GM18517 (cell line): ENCODE results near the gene PCDHB13.
"Not testable (repeated sequence)": the region's sequence is repeated elsewhere in the genome, so short reads cannot be mapped to it uniquely, and the experiment has no call there.

Experiments used
- ATAC-seq: cut with Tn5 transposase; IDR thresholded peaks from one replicate; pipeline ENCODE4 v1.9.1; 2021; ENCODE audit warnings: mild to moderate bottlenecking, moderate library complexity; ENCODE audit not compliant: unreplicated experiment

The PCDHB13 gene

DNA sequence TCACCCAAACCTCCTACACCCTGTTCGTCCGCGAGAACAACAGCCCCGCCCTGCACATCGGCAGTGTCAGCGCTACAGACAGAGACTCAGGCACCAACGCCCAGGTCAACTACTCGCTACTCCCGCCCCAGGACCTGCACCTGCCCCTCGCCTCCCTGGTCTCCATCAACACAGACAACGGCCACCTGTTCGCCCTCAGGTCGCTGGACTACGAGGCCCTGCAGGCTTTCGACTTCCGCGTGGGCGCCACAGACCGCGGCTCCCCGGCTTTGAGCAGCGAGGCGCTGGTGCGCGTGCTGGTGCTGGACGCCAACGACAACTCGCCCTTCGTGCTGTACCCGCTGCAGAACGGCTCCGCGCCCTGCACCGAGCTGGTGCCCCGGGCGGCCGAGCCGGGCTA, 12.6 kb upstream of the PCDHB13 start:
- not testable (repeated sequence) for ATAC-seq

DNA sequence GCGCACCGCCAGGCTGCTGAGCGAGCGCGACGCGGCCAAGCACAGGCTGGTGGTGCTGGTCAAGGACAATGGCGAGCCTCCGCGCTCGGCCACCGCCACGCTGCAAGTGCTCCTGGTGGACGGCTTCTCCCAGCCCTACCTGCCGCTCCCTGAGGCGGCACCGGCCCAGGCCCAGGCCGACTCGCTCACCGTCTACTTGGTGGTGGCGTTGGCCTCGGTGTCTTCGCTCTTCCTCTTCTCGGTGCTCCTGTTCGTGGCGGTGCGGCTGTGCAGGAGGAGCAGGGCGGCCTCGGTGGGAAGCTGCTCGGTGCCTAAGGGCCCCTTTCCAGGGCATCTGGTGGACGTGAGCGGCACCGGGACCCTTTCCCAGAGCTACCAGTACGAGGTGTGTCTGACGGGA, 12.1 kb upstream of the PCDHB13 start:
- ATAC-seq: not testable (repeated sequence)

DNA sequence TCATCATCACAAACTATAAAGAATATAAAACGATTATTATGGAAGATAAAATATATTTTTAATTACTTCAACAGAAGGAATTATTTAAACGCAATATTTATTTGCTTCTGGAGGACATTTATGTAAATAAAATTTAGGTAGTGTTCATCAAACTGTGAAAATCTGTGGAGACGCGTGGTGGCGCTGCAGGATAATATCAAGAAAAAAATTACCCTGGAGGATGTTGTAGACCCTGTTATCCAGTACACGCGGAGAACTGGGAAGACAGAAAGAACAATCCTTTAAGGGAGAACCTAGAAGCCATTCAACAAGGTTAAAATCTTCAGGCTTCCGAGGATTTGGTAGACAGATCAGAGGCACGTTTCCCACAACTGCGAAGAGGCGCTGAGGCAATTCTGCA, 5.2 kb upstream of the PCDHB13 start, which contains the start of gene PCDHB12:
PCDHB12 (plus strand) TSS at position 242 of the 400 bp plus-strand sequence. CDS start 189 bp downstream, outside the sequence.
- no peak for ATAC-seq

DNA sequence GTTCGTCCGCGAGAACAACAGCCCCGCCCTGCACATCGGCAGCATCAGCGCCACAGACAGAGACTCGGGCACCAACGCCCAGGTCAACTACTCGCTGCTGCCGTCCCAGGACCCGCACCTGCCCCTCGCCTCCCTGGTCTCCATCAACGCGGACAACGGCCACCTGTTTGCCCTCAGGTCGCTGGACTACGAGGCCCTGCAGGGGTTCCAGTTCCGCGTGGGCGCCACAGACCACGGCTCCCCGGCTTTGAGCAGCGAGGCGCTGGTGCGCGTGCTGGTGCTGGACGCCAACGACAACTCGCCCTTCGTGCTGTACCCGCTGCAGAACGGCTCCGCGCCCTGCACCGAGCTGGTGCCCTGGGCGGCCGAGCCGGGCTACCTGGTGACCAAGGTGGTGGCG, 3.4 kb upstream of the PCDHB13 start:
- ATAC-seq: not testable (repeated sequence)

DNA sequence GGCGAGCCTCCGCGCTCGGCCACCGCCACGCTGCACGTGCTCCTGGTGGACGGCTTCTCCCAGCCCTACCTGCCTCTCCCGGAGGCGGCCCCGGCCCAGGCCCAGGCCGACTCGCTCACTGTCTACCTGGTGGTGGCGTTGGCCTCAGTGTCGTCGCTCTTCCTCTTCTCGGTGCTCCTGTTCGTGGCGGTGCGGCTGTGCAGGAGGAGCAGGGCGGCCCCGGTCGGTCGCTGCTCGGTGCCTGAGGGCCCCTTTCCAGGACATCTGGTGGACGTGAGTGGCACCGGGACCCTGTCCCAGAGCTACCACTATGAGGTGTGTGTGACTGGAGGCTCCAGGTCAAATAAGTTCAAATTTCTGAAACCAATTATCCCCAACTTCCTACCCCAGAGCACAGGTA, 2.9 kb upstream of the PCDHB13 start:
- not testable (repeated sequence) for ATAC-seq

DNA sequence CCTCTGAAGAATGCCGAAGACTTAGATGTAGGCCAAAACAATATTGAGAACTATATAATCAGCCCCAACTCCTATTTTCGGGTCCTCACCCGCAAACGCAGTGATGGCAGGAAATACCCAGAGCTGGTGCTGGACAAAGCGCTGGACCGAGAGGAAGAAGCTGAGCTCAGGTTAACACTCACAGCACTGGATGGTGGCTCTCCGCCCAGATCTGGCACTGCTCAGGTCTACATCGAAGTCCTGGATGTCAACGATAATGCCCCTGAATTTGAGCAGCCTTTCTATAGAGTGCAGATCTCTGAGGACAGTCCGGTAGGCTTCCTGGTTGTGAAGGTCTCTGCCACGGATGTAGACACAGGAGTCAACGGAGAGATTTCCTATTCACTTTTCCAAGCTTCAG, 864 bp downstream of the PCDHB13 start:
- not testable (repeated sequence) for ATAC-seq

DNA sequence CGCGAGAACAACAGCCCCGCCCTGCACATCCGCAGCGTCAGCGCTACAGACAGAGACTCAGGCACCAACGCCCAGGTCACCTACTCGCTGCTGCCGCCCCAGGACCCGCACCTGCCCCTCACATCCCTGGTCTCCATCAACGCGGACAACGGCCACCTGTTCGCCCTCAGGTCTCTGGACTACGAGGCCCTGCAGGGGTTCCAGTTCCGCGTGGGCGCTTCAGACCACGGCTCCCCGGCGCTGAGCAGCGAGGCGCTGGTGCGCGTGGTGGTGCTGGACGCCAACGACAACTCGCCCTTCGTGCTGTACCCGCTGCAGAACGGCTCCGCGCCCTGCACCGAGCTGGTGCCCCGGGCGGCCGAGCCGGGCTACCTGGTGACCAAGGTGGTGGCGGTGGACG, 1.8 kb downstream of the PCDHB13 start:
- not testable (repeated sequence) for ATAC-seq

DNA sequence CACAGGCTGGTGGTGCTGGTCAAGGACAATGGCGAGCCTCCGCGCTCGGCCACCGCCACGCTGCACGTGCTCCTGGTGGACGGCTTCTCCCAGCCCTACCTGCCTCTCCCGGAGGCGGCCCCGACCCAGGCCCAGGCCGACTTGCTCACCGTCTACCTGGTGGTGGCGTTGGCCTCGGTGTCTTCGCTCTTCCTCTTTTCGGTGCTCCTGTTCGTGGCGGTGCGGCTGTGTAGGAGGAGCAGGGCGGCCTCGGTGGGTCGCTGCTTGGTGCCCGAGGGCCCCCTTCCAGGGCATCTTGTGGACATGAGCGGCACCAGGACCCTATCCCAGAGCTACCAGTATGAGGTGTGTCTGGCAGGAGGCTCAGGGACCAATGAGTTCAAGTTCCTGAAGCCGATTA, 2.3 kb downstream of the PCDHB13 start:
- not testable (repeated sequence) for ATAC-seq

DNA sequence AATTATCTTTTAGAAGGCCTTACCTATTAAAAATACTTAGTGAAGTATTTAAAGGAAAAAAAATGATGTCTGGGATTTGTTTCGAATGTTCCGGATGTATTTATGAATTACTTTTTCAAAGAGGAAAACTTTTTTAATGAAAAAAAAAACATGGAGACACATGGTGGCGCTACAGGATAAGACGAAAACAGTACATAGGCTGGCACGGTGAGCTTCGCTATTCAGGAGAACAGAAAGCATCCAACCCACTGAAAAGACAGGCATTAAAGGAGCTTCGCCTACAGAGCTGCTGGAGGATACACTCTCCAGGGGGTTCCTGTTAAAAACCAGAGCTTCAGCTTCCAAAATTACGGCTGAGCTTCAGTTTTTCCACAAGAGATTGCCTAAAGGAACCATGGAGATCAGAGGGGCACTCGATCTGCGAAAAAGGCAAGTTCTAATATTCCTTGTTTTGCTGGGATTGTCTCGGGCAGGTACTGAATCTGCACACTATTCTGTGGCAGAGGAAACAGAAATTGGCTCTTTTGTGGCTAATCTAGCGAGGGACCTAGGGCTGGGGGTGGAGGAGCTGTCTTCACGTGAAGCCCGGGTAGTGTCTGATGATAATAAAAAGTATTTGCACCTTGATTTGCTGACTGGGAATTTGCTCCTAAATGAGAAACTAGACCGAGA, 9.5 kb downstream of the PCDHB13 start, which contains the start of gene PCDHB14:
PCDHB14 (plus strand) TSS at position 232 of the 672 bp plus-strand sequence; CDS start at position 395, 163 bp downstream.
- no peak for ATAC-seq

DNA sequence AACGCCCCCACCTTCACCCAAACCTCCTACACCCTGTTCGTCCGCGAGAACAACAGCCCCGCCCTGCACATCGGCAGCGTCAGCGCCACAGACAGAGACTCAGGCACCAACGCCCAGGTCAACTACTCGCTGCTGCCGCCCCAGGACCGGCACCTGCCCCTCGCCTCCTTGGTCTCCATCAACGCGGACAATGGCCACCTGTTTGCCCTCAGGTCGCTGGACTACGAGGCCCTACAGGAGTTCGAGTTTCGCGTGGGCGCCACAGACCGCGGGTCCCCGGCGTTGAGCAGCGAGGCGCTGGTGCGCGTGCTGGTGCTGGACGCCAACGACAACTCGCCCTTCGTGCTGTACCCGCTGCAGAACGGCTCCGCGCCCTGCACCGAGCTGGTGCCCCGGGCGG, 11.1 kb downstream of the PCDHB13 start:
- not testable (repeated sequence) for ATAC-seq

DNA sequence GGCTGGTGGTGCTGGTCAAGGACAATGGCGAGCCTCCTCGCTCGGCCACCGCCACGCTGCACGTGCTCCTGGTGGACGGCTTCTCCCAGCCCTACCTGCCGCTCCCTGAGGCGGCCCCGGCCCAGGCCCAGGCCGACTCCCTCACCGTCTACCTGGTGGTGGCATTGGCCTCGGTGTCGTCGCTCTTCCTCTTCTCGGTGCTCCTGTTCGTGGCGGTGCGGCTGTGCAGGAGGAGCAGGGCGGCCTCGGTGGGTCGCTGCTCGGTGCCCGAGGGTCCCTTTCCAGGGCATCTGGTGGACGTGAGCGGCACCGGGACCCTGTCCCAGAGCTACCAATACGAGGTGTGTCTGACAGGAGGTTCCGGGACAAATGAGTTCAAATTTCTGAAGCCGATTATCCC, 11.7 kb downstream of the PCDHB13 start:
- not testable (repeated sequence) for ATAC-seq

DNA sequence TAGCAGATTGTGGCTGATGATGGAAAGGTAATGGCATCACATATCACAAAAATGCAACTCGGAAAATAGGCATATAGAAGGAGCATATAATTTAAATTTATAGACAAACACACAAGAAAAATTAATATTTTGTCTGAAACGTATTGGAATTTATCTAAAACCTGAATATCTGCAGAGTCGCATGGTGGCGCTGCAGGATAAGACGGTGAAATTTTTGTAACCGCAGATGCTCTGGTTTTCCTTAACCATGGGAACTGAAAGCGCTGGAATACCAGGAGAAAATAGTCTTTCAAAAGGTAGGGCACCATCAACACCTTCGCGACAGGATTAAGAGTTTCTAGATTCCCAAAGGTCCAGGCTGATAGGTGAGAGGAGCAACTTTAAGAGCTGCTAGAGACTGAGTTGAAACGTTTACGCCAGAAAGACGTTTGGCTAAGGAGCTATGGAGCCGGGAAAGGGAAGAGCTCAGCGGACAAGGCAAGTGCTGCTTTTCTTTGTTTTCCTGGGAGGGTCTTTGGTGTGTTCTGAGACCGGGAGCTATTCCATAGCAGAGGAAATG, 20.5 kb downstream of the PCDHB13 start:
- ATAC-seq: no peak

DNA sequence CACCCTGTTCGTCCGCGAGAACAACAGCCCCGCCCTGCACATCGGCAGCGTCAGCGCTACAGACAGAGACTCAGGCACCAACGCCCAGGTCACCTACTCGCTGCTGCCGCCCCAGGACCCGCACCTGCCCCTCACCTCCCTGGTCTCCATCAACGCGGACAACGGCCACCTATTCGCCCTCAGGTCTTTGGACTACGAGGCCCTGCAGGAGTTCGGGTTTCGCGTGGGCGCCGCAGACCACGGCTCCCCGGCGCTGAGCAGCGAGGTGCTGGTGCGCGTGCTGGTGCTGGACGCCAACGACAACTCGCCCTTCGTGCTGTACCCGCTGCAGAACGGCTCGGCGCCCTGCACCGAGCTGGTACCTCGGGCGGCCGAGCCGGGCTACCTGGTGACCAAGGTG, 22.2 kb downstream of the PCDHB13 start:
- not testable (repeated sequence) for ATAC-seq

DNA sequence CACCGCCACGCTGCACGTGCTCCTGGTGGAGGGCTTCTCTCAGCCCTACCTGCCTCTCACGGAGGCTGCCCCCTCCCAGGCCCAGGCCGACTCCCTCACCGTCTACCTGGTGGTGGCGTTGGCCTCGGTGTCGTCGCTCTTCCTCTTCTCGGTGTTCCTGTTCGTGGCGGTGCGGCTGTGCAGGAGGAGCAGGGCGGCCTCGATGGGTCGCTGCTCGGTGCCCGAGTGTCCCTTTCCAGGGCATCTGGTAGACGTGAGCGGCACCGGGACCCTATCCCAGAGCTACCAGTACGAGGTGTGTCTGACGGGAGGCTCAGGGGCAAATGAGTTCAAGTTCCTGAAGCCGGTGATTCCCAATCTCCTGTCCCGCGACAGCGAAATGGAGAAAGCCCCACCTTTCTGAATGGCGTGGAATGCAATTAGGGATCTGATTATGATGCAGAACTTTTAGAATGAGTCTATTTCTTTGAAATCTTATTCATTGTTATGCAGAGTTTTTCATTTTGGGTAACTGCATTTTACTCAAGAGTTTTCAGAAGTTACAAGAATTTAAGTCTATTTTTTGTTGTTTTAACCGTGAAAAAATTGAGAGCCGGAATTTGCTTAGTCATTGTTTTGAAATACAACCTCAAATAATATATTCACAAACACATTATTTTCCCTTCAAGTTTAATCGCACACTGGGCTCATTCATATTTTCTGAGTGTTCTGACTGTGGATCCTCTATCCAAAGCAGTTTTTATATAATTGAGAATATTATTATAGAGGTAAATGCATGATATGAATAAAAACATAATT, 23.0 kb downstream of the PCDHB13 start:
- no peak for ATAC-seq

DNA sequence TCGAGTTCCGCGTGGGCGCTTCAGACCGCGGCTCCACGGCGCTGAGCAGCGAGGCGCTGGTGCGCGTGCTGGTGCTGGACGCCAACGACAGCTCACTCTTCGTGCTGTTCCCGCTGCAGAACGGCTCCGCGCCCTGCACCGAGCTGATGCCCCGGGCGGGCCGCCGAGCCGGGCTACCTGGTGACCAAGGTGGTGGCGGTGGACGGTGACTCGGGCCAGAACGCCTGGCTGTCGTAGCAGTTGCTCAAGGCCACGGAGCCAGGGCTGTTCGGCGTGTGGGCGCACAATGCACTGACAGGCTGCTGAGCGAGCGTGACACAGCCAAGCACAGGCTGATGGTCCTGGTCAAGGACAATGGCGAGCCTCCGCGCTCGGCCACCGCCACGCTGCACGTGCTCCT, 27.8 kb downstream of the PCDHB13 start:
- no peak for ATAC-seq

DNA sequence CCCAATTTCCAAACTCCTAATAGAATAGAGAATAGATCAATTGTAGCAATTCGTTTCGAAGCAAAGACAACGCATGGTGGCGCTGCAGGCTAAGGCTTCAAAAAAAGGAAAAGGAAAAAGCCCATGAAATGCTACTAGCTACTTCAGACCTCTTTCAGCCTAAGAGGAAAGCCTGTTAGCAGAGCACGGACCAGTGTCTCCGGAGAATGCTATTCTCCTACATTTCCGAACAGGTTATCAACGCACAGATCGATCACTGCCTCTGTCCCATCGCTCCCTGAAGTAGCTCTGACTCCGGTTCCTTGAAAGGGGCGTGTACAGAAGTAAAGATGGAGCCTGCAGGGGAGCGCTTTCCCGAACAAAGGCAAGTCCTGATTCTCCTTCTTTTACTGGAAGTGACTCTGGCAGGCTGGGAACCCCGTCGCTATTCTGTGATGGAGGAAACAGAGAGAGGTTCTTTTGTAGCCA, 31.6 kb downstream of the PCDHB13 start, which contains the start of gene PCDHB15:
PCDHB15 (plus strand) TSS at position 146 of the 468 bp plus-strand sequence; CDS start at position 330, 184 bp downstream.
- ATAC-seq: no peak

DNA sequence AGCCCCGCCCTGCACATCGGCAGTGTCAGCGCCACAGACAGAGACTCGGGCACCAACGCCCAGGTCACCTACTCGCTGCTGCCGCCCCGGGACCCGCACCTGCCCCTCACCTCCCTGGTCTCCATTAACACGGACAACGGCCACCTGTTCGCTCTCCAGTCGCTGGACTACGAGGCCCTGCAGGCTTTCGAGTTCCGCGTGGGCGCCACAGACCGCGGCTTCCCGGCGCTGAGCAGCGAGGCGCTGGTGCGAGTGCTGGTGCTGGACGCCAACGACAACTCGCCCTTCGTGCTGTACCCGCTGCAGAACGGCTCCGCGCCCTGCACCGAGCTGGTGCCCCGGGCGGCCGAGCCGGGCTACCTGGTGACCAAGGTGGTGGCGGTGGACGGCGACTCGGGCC, 33.3 kb downstream of the PCDHB13 start:
- not testable (repeated sequence) for ATAC-seq

DNA sequence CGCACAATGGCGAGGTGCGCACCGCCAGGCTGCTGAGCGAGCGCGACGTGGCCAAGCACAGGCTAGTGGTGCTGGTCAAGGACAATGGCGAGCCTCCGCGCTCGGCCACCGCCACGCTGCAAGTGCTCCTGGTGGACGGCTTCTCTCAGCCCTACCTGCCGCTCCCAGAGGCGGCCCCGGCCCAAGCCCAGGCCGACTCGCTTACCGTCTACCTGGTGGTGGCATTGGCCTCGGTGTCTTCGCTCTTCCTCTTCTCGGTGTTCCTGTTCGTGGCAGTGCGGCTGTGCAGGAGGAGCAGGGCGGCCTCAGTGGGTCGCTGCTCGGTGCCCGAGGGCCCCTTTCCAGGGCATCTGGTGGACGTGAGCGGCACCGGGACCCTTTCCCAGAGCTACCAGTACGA, 33.7 kb downstream of the PCDHB13 start:
- not testable (repeated sequence) for ATAC-seq

DNA sequence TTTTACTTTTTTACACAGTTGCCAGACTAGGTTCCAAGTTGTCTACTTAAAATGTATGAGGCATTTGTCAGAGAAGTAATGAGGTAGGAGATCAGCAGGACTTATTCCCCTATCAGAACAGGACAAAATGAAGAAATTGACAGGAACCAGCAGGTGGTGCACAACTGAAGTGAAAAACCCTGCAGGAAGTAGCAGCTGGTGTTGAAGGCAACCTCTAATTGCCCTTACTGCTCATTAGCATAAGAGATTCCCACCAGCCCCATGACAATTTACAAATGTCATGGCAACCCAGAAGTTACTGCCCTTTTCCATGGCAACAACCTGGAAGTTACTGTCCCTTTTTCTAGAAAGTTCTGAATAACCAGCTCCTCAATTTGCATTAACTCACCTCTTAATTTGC, 36.9 kb downstream of the PCDHB13 start:
- ATAC-seq: no peak

DNA sequence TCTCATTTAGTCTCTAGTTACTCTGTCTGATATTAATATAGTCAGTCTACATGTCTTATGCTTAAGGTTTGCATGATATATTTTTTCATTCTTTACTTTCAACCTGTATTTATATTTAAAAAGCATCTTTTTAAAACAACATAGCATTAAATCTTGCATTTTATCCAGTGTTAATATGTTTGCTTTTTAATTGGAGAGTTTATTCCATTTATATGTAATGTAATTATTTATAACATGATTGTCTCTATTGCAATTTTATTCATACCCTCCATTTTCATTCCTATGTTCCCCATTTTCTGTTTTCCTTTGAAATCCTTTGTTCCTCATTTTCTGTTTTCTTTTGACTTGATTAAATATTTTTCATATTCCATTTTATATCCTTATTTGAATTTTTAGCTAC, 44.7 kb downstream of the PCDHB13 start:
- no peak for ATAC-seq

DNA sequence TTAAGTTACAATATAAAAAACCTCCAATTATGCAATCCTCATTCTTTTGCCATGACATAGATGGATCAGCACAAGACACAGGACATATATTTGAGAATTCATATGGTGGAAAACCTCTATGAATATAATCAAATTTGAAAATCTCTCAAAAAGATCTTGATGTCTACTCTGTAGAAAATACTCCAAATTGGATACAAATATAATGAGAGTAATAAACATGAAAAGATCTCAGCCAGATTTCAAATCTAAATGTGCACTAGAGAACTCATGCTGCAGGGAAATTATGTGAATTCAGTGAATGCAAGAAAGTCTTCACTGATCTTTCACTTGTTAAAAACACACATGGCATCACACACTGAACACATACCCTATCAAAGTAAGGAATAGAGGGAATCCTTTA, 45.2 kb downstream of the PCDHB13 start:
- no peak for ATAC-seq
